Sigmoid colon (tissue), 7 donors: ENCODE results near the gene ZBTB7C. TPM values are rescaled to one million over a fixed set of nuclear protein-coding genes. Genes with fewer than 3 reads are reported as not detected.

Experiments
- DNase-seq: peaks from one replicate; pipeline ENCODE4 v3.0.0-alpha.2; 2019
- H3K27ac ChIP-seq, 4 donors: fragments of 200-600 bp; sonication (generic); one replicate each; pipeline ENCODE4 v1.5.1; 2016 to 2019; ENCODE audit warnings: mild to moderate bottlenecking in 1 of 4
- H3K27me3 ChIP-seq, 3 donors: fragments of 200-600 bp; sonication (generic); one replicate each; pipeline ENCODE4 v1.5.1; 2019; ENCODE audit warnings: mild to moderate bottlenecking in 1 of 3
- H3K36me3 ChIP-seq, 4 donors: fragments of 200-600 bp; sonication (generic); one replicate each; pipeline ENCODE4 v1.5.1; 2016 to 2019
- H3K4me1 ChIP-seq, 4 donors: fragments of 200-600 bp; sonication (generic); one replicate each; pipeline ENCODE4 v1.5.1; 2017 to 2019
- H3K4me3 ChIP-seq, 4 donors: fragments of 200-600 bp; sonication (generic); one replicate each; pipeline ENCODE4 v1.5.1; 2017 to 2019; ENCODE audit warnings: mild to moderate bottlenecking in 2 of 4, moderate library complexity in 1 of 4
- H3K9me3 ChIP-seq, 4 donors: fragments of 200-600 bp in 3 of 4; sonication (generic) in 3 of 4; one replicate each; pipeline versions ENCODE4 v1.5.1 to v1.6.1; 2013 to 2019
- EP300 ChIP-seq, 4 donors: sonication (generic); formaldehyde crosslinking; IDR thresholded peaks; one replicate each; pipeline ENCODE4 v1.6.1; 2017; ENCODE audit warnings: antibody characterized with exemption in 4 of 4
- POLR2A ChIP-seq, 2 donors: fragments of 450-650 bp; IDR thresholded peaks; one replicate each; pipeline ENCODE4 v1.6.1; 2016; ENCODE audit warnings: antibody characterized with exemption in 2 of 2, mild to moderate bottlenecking in 2 of 2, moderate library complexity in 2 of 2
- POLR2AphosphoS5 ChIP-seq, 4 donors: sonication (generic); formaldehyde crosslinking; IDR thresholded peaks; one replicate each; pipeline ENCODE4 v1.6.1; 2017; ENCODE audit warnings: antibody characterized with exemption in 4 of 4
- WGBS, 2 donors: extraction: QIAGEN DNeasy Blood & Tissue Kit; methylation state at CpG; one replicate each; pipeline ENCODE4 v1.1.7; 2013; 5-methylcytosine and 5-hydroxymethylcytosine counted together
- intact Hi-C: fragments of 100-400 bp; cut with DNase I; formaldehyde crosslinking; loops from one replicate; pipeline ENCODE4 v1.15.1; 2023
- polyA plus RNA-seq, 3 donors: library from polyadenylated mRNA; stranded (reverse); fragments of 200-250 nt; gene quantifications; one replicate each; pipeline ENCODE4 v1.2.3, GENCODE V29; 2013
- total RNA-seq, 4 donors: library from RNA; depleted of rRNA; stranded (reverse); fragments of >200 nt; gene quantifications; one replicate each; pipeline ENCODE4 v1.1.0, GENCODE V29; 2016
- TF ChIP-seq, protein P1 (sequence below), 4 experiments: fragments of 450-650 bp in 3 of 4; fragments of 200-600 bp in 1 of 4; IDR thresholded peaks; one replicate each; pipeline ENCODE4 v1.5.1; 2016 to 2019; ENCODE audit warnings: antibody characterized with exemption in 4 of 4, mild to moderate bottlenecking in 3 of 4, moderate library complexity in 2 of 4
- donor health status: healthy with polysubstance abuse.
- donor health status: Bipolar disorder and iron deficiency.
- donor health status: healthy.

Gene ZBTB7C
- total and polyA plus RNA-seq, 7 donors = 0.41 to 18.6 (median 1.7) TPM

GRCh38 chr18:47986620-47987387 is 422.4 kb downstream of the ZBTB7C start:
- H3K4me1 ChIP-seq = no peaks in the 10 kb centered on the region
- DNase-seq = no peak
- H3K36me3 ChIP-seq = no peaks in the 10 kb centered on the region
- no peak overlapping the region for H3K27ac ChIP-seq
- intact Hi-C loops = no loop called here
- H3K4me3 ChIP-seq = no peak overlapping the region
- no peaks in the 10 kb centered on the region for H3K27me3 ChIP-seq
- TF ChIP-seq POLR2A (IDR thresholded peaks at IDR 0.05) = no peak
- TF ChIP-seq, protein P1, sequence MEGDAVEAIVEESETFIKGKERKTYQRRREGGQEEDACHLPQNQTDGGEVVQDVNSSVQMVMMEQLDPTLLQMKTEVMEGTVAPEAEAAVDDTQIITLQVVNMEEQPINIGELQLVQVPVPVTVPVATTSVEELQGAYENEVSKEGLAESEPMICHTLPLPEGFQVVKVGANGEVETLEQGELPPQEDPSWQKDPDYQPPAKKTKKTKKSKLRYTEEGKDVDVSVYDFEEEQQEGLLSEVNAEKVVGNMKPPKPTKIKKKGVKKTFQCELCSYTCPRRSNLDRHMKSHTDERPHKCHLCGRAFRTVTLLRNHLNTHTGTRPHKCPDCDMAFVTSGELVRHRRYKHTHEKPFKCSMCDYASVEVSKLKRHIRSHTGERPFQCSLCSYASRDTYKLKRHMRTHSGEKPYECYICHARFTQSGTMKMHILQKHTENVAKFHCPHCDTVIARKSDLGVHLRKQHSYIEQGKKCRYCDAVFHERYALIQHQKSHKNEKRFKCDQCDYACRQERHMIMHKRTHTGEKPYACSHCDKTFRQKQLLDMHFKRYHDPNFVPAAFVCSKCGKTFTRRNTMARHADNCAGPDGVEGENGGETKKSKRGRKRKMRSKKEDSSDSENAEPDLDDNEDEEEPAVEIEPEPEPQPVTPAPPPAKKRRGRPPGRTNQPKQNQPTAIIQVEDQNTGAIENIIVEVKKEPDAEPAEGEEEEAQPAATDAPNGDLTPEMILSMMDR (IDR thresholded peaks at IDR 0.05) = no peak
- TF ChIP-seq POLR2AphosphoS5 (IDR thresholded peaks at IDR 0.05) = no peak
- WGBS, 2 donors = 27 to 54% methylated on average over 5 of the region's 5 CpGs
- H3K9me3 ChIP-seq = no peaks in the 10 kb centered on the region

DNA sequence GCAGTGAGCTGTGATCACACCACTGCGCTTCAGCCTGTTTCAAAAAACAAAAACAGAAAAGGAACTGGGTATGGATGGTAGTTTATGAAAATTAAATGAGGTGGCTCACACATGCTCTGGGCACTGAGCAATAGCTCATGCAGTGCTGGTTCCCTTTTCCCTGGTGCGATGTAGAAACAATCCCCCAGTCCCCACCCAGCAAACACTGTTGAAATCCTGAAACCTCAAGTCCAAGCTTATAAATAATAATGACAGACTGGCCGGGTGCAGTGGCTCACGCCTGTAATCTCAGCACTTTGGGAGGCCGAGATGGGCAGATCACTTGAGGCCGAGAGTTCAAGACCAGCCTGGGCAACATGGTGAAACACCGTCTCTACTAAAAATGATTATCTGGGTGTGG is 423.3 kb downstream of the ZBTB7C start:
- Histone ChIP-seq H3K27ac (no peak overlapping the region), H3K36me3 (no peaks in the 10 kb centered on the region), H3K27me3 (no peaks in the 10 kb centered on the region), H3K4me3 (no peak overlapping the region), H3K4me1 (no peaks in the 10 kb centered on the region), H3K9me3 (no peaks in the 10 kb centered on the region)
- intact Hi-C loops = no loop called here
- TF ChIP-seq POLR2A (IDR thresholded peaks at IDR 0.05) (no peak), POLR2AphosphoS5 (IDR thresholded peaks at IDR 0.05) (no peak), EP300 (IDR thresholded peaks at IDR 0.05) (no peak)
- TF ChIP-seq, protein P1 (IDR thresholded peaks at IDR 0.05) = no peak
- DNase-seq = no peak
- WGBS, 2 donors = 78 to 93% methylated on average over 7 of the region's 7 CpGs

GRCh38 chr18:47984991-47985390 is 424.2 kb downstream of the ZBTB7C start:
- H3K9me3 ChIP-seq = no peaks in the 10 kb centered on the region
- no peak overlapping the region for H3K27ac ChIP-seq
- WGBS, 2 donors = 81 to 88% methylated on average over 4 of the region's 4 CpGs
- no peaks in the 10 kb centered on the region for H3K36me3 ChIP-seq
- intact Hi-C loops = no loop called here
- no peaks in the 10 kb centered on the region for H3K27me3 ChIP-seq
- no peak for TF ChIP-seq POLR2AphosphoS5 (IDR thresholded peaks at IDR 0.05)
- no peak for TF ChIP-seq POLR2A (IDR thresholded peaks at IDR 0.05)
- no peak for TF ChIP-seq EP300 (IDR thresholded peaks at IDR 0.05)
- TF ChIP-seq, protein P1 (IDR thresholded peaks at IDR 0.05) = no peak
- H3K4me1 ChIP-seq = no peaks in the 10 kb centered on the region
- DNase-seq = no peak
- no peak overlapping the region for H3K4me3 ChIP-seq

DNA sequence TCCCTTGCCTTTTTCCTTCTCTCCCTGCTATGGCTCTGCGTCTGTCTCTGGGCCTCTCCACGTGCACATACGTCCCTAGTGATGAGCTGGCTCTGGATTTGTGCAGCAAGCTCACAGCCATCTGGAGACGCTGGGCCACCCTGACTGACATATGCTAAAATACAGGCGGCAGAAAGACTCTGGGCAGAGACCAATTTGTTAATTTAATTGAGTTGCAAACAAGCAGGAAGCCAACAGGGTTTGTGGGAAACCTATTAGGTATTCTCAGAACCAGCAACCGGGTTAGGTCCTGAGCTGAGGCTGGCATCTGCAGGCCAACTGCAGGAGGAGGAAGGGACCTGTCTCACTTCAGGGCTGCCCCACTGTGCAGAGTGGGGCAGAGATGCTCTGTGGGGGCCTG is 425.2 kb downstream of the ZBTB7C start:
- H3K9me3 ChIP-seq = no peaks in the 10 kb centered on the region
- 83 to 89% methylated on average over 6 of the region's 6 CpGs for WGBS, 2 donors
- no peak for DNase-seq
- no peaks in the 10 kb centered on the region for H3K4me1 ChIP-seq
- TF ChIP-seq, protein P1 (IDR thresholded peaks at IDR 0.05) = no peak
- no peak for TF ChIP-seq POLR2A (IDR thresholded peaks at IDR 0.05)
- TF ChIP-seq POLR2AphosphoS5 (IDR thresholded peaks at IDR 0.05) = no peak
- no peak for TF ChIP-seq EP300 (IDR thresholded peaks at IDR 0.05)
- intact Hi-C loops = no loop called here
- H3K4me3 ChIP-seq = no peak overlapping the region
- no peaks in the 10 kb centered on the region for H3K36me3 ChIP-seq
- H3K27ac ChIP-seq = no peak overlapping the region
- H3K27me3 ChIP-seq = no peaks in the 10 kb centered on the region

GRCh38 chr18:47983055-47983454 is 426.1 kb downstream of the ZBTB7C start:
- Histone ChIP-seq H3K36me3 (no peaks in the 10 kb centered on the region), H3K27me3 (no peaks in the 10 kb centered on the region), H3K4me3 (no peak overlapping the region), H3K27ac (no peak overlapping the region), H3K4me1 (no peaks in the 10 kb centered on the region), H3K9me3 (no peaks in the 10 kb centered on the region)
- DNase-seq = no peak
- intact Hi-C loops = no loop called here
- TF ChIP-seq POLR2A (IDR thresholded peaks at IDR 0.05) (no peak), EP300 (IDR thresholded peaks at IDR 0.05) (no peak), POLR2AphosphoS5 (IDR thresholded peaks at IDR 0.05) (no peak)
- TF ChIP-seq, protein P1 (IDR thresholded peaks at IDR 0.05) = no peak
- WGBS, 2 donors = 83 to 89% methylated on average over 2 of the region's 2 CpGs
